DOHH2 (cell line): ENCODE data around the gene MLC1.

Experiments used
- H3F3A ChIP-seq: fragments of 200-600 bp; sonication (generic), shearing (Covaris generic); 2 replicates; pipeline ENCODE4 v1.6.0; 2016; ENCODE audit warnings: antibody characterized with exemption, mild to moderate bottlenecking; ENCODE audit not compliant: control insufficient read depth, insufficient read depth
- H3K27ac ChIP-seq: fragments of 200-600 bp; sonication (generic); 2 replicates; pipeline ENCODE4 v1.5.1; 2014; ENCODE audit warnings: low read depth, mild to moderate bottlenecking, low read length, moderate library complexity
- H3K27me3 ChIP-seq: fragments of 200-600 bp; sonication (generic); 2 replicates; pipeline ENCODE4 v1.6.1; 2014; ENCODE audit warnings: mild to moderate bottlenecking, low read length, mixed read lengths; ENCODE audit not compliant: control insufficient read depth
- H3K36me3 ChIP-seq: fragments of 200-600 bp; sonication (generic); 2 replicates; pipeline ENCODE4 v1.6.1; 2014; ENCODE audit warnings: mild to moderate bottlenecking, low read length, moderate library complexity, mixed read lengths; ENCODE audit not compliant: control insufficient read depth
- H3K4me1 ChIP-seq: fragments of 200-600 bp; sonication (generic); 2 replicates; pipeline ENCODE4 v1.6.1; 2014; ENCODE audit warnings: mild to moderate bottlenecking, low read length, mixed read lengths; ENCODE audit not compliant: control insufficient read depth
- H3K4me2 ChIP-seq: fragments of 200-600 bp; sonication (generic); 2 replicates; pipeline ENCODE4 v1.6.0; 2014; ENCODE audit warnings: mild to moderate bottlenecking, low read length, moderate library complexity
- H3K4me3 ChIP-seq: fragments of 200-600 bp; sonication (generic); 2 replicates; pipeline ENCODE4 v1.5.1; 2014; ENCODE audit warnings: mild to moderate bottlenecking, low read length, mixed read lengths
- H3K79me2 ChIP-seq: fragments of 200-600 bp; sonication (generic); 2 replicates; pipeline ENCODE4 v1.6.1; 2014; ENCODE audit warnings: mild to moderate bottlenecking, low read length, mixed read lengths; ENCODE audit not compliant: control insufficient read depth
- H3K9me2 ChIP-seq: fragments of 200-600 bp; sonication (generic); replicated peaks from 2 replicates; pipeline ENCODE4 v1.6.1; 2014; ENCODE audit warnings: mild to moderate bottlenecking, low read length, mixed read lengths; ENCODE audit not compliant: control insufficient read depth
- H3K9me3 ChIP-seq: fragments of 200-600 bp; sonication (generic); 2 replicates; pipeline ENCODE4 v1.6.1; 2014; ENCODE audit warnings: antibody characterized with exemption, low read length, mixed read lengths; ENCODE audit not compliant: control insufficient read depth, insufficient read depth
- H4K20me1 ChIP-seq: fragments of 200-600 bp; sonication (generic); 2 replicates; pipeline ENCODE4 v1.6.0; 2014; ENCODE audit warnings: low read depth, mild to moderate bottlenecking, antibody characterized with exemption, low read length, moderate library complexity; ENCODE audit not compliant: control insufficient read depth, insufficient read depth
- CTCF ChIP-seq: fragments of 200-600 bp; sonication (generic); IDR thresholded peaks from one replicate; pipeline ENCODE4 v1.5.1; 2014; ENCODE audit warnings: antibody characterized with exemption, mild to moderate bottlenecking, low read depth, low read length; ENCODE audit not compliant: poor library complexity, severe bottlenecking
- EZH2phosphoT487 ChIP-seq: fragments of 200-600 bp; sonication (generic); IDR thresholded peaks from 2 replicates; pipeline ENCODE4 v1.6.1; 2017; ENCODE audit warnings: borderline replicate concordance, mild to moderate bottlenecking, antibody characterized with exemption, low read length, moderate library complexity, mixed read lengths

Gene MLC1

GRCh38 chr22:50111056-50111455, 25.8 kb upstream of the MLC1 start:
- TF ChIP-seq EZH2phosphoT487 (no peak), CTCF (no peak)
- H3K36me3 ChIP-seq: no peaks in the 10 kb centered on the region
- H4K20me1 ChIP-seq: no peaks in the 10 kb centered on the region
- H3K27ac ChIP-seq: no peak overlapping the region
- no peak overlapping the region for H3K4me2 ChIP-seq
- H3F3A ChIP-seq: no peaks in the 10 kb centered on the region
- H3K79me2 ChIP-seq: no peaks in the 10 kb centered on the region
- H3K4me3 ChIP-seq: no peak overlapping the region
- no peaks in the 10 kb centered on the region for H3K9me2 ChIP-seq
- peaks cover 12% of the 10 kb centered on the region for H3K27me3 ChIP-seq
- H3K9me3 ChIP-seq: no peaks in the 10 kb centered on the region
- H3K4me1 ChIP-seq: peaks cover 15% of the 10 kb centered on the region

GRCh38 chr22:50107529-50107928, 22.3 kb upstream of the MLC1 start:
- Histone ChIP-seq H4K20me1 (no peaks in the 10 kb centered on the region), H3K4me2 (no peak overlapping the region), H3K9me2 (no peaks in the 10 kb centered on the region), H3K36me3 (no peaks in the 10 kb centered on the region), H3K27ac (no peak overlapping the region), H3F3A (no peaks in the 10 kb centered on the region), H3K27me3 (0 out of 2 replicates have a peak, but pooled peaks cover 2% of the 10 kb centered on the region), H3K4me1 (peaks cover 46% of the 10 kb centered on the region), H3K79me2 (no peaks in the 10 kb centered on the region), H3K4me3 (no peak overlapping the region), H3K9me3 (no peaks in the 10 kb centered on the region)
- no peak for TF ChIP-seq CTCF
- TF ChIP-seq EZH2phosphoT487: no peak

GRCh38 chr22:50105208-50106100, 20.2 kb upstream of the MLC1 start:
- H3K4me1 ChIP-seq: peaks cover 48% of the 10 kb centered on the region
- H3K9me3 ChIP-seq: no peaks in the 10 kb centered on the region
- TF ChIP-seq EZH2phosphoT487 (no peak), CTCF (no peak)

More at GRCh38 chr22:50105208-50106100, 20.2 kb upstream of the MLC1 start:
- H3K27me3 ChIP-seq: no peaks in the 10 kb centered on the region
- no peaks in the 10 kb centered on the region for H3K79me2 ChIP-seq
- peak overlapping the region; percentile 65 for H3K4me2 ChIP-seq
- no peak overlapping the region for H3K27ac ChIP-seq
- H3F3A ChIP-seq: no peaks in the 10 kb centered on the region; the same call in 1 of the 2 replicates
- peak overlapping the region; percentile 46 for H3K4me3 ChIP-seq
- no peaks in the 10 kb centered on the region for H4K20me1 ChIP-seq
- no peaks in the 10 kb centered on the region for H3K9me2 ChIP-seq
- H3K36me3 ChIP-seq: no peaks in the 10 kb centered on the region
